Testis (tissue), 2 donors: ENCODE results near the gene VWA8.

Source experiments
- CTCF ChIP-seq, 3 experiments: fragments of 450-650 bp in 2 of 3; fragments of 200-600 bp in 1 of 3; sonication (generic) in 1 of 3; IDR thresholded peaks; one replicate each; pipeline ENCODE4 v1.5.1; 2016 to 2019; ENCODE audit warnings: antibody characterized with exemption in 3 of 3, mild to moderate bottlenecking in 2 of 3, moderate library complexity in 1 of 3
- POLR2A ChIP-seq: fragments of 450-650 bp; IDR thresholded peaks from one replicate; pipeline ENCODE4 v1.6.1; 2017; ENCODE audit warnings: antibody characterized with exemption, mild to moderate bottlenecking, moderate library complexity

- TF ChIP-seq CTCF (IDR thresholded peaks at IDR 0.05) (no peak), POLR2A (no peak)
Measured at GRCh38 chr13:41822560-41822959, 138.3 kb downstream of the VWA8 start.
